ENCODE data around the gene KIRREL1. TPM values are rescaled to one million over a fixed set of nuclear protein-coding genes. Genes with fewer than 3 reads are reported as not detected.

KIRREL1 gene
- total and polyA plus RNA-seq, 2 of the 13 experiments (the other 11 are each of a cell fraction or from before 2014, with no cell fraction given): 0.02 to 0.03 TPM

DNA sequence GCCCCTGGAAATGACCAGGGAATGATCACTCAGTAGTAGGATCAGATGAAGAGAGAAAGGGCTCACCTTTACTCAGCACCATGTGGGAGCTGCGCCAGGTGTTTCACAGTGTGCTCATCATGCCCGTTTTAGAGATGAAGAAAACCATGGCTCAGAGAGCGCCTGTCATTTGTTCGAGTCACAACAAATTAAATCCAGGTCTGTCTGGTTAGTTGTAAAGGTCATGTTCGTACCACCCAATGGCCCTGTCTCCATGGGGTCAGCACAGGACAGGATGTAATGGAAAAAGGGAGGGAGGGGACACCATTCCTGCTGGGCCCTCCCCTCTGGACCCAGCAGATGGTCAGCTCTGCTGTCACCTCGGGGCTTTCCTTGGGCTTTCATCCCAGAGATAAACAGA lies 15.2 kb downstream of the KIRREL1 start:
- H3K27ac ChIP-seq (ENCODE audit: extremely low read length, insufficient read depth, low read length): no peak overlapping the region
- FAIRE-seq: no peak
- no peak for DNase-seq (ENCODE audit: low spot score)

More for the DNA sequence above, 15.2 kb downstream of the KIRREL1 start:
- intact Hi-C loops (cut with micrococcal nuclease; ENCODE audit: unreplicated experiment): no loop called here
- Histone ChIP-seq H4K20me1 (ENCODE audit: insufficient read depth, low read length) (no peaks in the 10 kb centered on the region), H2AFZ (ENCODE audit: low read length) (no peak overlapping the region), H3K4me1 (ENCODE audit: insufficient read depth, low read length) (no peaks in the 10 kb centered on the region), H3K27me3 (ENCODE audit: control insufficient read depth in 1 of 2, insufficient read depth in 2 of 2, low read length in 2 of 2) (no peaks in the 10 kb centered on the region; a peak in 1 of 5 replicates), H3K36me3 (replicated peaks in 1 of 2; ENCODE audit: control insufficient read depth in 1 of 2, insufficient read depth in 2 of 2, low read length in 2 of 2) (no peaks in the 10 kb centered on the region), H3K4me2 (ENCODE audit: low read depth, low read length) (no peak overlapping the region), H3K9me3 (ENCODE audit: low read length) (no peaks in the 10 kb centered on the region), H3K9ac (ENCODE audit: insufficient read depth, low read depth, low read length) (no peak overlapping the region), H3K79me2 (ENCODE audit: insufficient read depth, low read length) (no peaks in the 10 kb centered on the region), H3K4me3 (replicated peaks in 1 of 3; ENCODE audit: insufficient read depth in 1 of 3, low read depth in 2 of 3, low read length in 3 of 3) (no peak overlapping the region)
- no peak for TF ChIP-seq DRAP1 (CRISPR knock-in tag; IDR thresholded peaks at IDR 0.05)
- no peak for TF ChIP-seq GLI4 (CRISPR knock-in tag; IDR thresholded peaks at IDR 0.05; ENCODE audit: borderline replicate concordance)
- no peak for TF ChIP-seq ATF7-NPFF (CRISPR knock-in tag; IDR thresholded peaks at IDR 0.05; ENCODE audit: low read depth)
- no peak for TF ChIP-seq ZFP1 (CRISPR knock-in tag; IDR thresholded peaks at IDR 0.05)
- no peak for TF ChIP-seq ZNF530 (CRISPR knock-in tag; IDR thresholded peaks at IDR 0.05; ENCODE audit: low read depth)
- no peak for TF ChIP-seq PRPF4 (IDR thresholded peaks at IDR 0.05; ENCODE audit: low read depth, low read length, poor library complexity, severe bottlenecking)
- no peak for TF ChIP-seq NPAS2 (CRISPR knock-in tag; IDR thresholded peaks at IDR 0.05; ENCODE audit: borderline replicate concordance)
- no peak for TF ChIP-seq KDM3A (CRISPR knock-in tag; IDR thresholded peaks at IDR 0.05; ENCODE audit: low read depth)
- no peak for TF ChIP-seq ATF4 (CRISPR knock-in tag; IDR thresholded peaks at IDR 0.05)
- no peak for TF ChIP-seq FOXA3 (CRISPR knock-in tag; IDR thresholded peaks at IDR 0.05)
- TF ChIP-seq PHF5A (CRISPR knock-in tag; IDR thresholded peaks at IDR 0.05; ENCODE audit: low read depth, unreplicated experiment): no peak
- no peak for TF ChIP-seq ZNF460 (CRISPR knock-in tag; IDR thresholded peaks at IDR 0.05; ENCODE audit: borderline replicate concordance)
- TF ChIP-seq ZNF768 (CRISPR knock-in tag; IDR thresholded peaks at IDR 0.05): no peak
- no peak for TF ChIP-seq ZNF333 (CRISPR knock-in tag; IDR thresholded peaks at IDR 0.05; ENCODE audit: borderline replicate concordance)
- no peak for TF ChIP-seq STAT6 (CRISPR knock-in tag; IDR thresholded peaks at IDR 0.05; ENCODE audit: borderline replicate concordance)
- BruUV-seq (replicated peaks): no TSS peak
- ATAC-seq: no peak
- POLR2A ChIA-PET: no interaction called here
- 45% methylated on average over 6 of the region's 6 CpGs for WGBS (ENCODE audit: low lambda C conversion rate)
- CTCF ChIA-PET (ENCODE audit: low intra/inter-chr PET ratio, low total read pairs): no interaction called here
- in situ Hi-C loops (cut with HindIII; ENCODE audit: extremely low pct_ligation_motif_present, low pct_unique_long_range_greater_than_20kb): no loop called here

Measured in HepG2 (cell line).